Endothelial cell (in vitro differentiated cells): ENCODE data around the gene LMO7. TPM values are rescaled to one million over a fixed set of nuclear protein-coding genes. Genes with fewer than 3 reads are reported as not detected.

ENCODE experiments used
- DNase-seq: peaks from one replicate; pipeline ENCODE4 v3.0.0; 2021; ENCODE audit warnings: low spot score
- H3K27ac Mint-ChIP-seq: one replicate; pipeline ENCODE4 v1.8.0; 2021; ENCODE audit warnings: mixed read lengths, inconsistent platforms; ENCODE audit not compliant: unreplicated experiment
- H3K27me3 Mint-ChIP-seq: one replicate; pipeline ENCODE4 v1.8.0; 2021; ENCODE audit warnings: mild to moderate bottlenecking, moderate library complexity, mixed read lengths, inconsistent platforms; ENCODE audit not compliant: unreplicated experiment
- H3K36me3 Mint-ChIP-seq: one replicate; pipeline ENCODE4 v1.8.0; 2021; ENCODE audit warnings: mild to moderate bottlenecking, low read depth, mixed read lengths, inconsistent platforms; ENCODE audit not compliant: unreplicated experiment
- H3K4me1 Mint-ChIP-seq: one replicate; pipeline ENCODE4 v1.8.0; 2021; ENCODE audit warnings: mild to moderate bottlenecking, mixed read lengths, inconsistent platforms; ENCODE audit not compliant: unreplicated experiment
- H3K4me3 Mint-ChIP-seq: one replicate; pipeline ENCODE4 v1.8.0; 2021; ENCODE audit warnings: mild to moderate bottlenecking, mixed read lengths, inconsistent platforms; ENCODE audit not compliant: unreplicated experiment
- H3K9me3 Mint-ChIP-seq: one replicate; pipeline ENCODE4 v1.8.0; 2021; ENCODE audit warnings: mixed read lengths, inconsistent platforms; ENCODE audit not compliant: unreplicated experiment
- total RNA-seq: library from RNA; stranded (reverse); fragmentation: NEBNext Ultra II Directional; extraction: Animal tissue kit (Norgen Biotek cat#: 25700); gene quantifications from one replicate; pipeline ENCODE4 v1.2.1, GENCODE V29; 2021; ENCODE audit not compliant: unreplicated experiment
- TF ChIP-seq, protein P1 (sequence below): fragments of 200-600 bp; sonication (generic); IDR thresholded peaks from one replicate; pipeline ENCODE4 v1.5.0; 2021; ENCODE audit warnings: antibody characterized with exemption; ENCODE audit not compliant: unreplicated experiment

The LMO7 gene
- total RNA-seq, 1 donor from 2014 or later = 5.7 TPM

DNA sequence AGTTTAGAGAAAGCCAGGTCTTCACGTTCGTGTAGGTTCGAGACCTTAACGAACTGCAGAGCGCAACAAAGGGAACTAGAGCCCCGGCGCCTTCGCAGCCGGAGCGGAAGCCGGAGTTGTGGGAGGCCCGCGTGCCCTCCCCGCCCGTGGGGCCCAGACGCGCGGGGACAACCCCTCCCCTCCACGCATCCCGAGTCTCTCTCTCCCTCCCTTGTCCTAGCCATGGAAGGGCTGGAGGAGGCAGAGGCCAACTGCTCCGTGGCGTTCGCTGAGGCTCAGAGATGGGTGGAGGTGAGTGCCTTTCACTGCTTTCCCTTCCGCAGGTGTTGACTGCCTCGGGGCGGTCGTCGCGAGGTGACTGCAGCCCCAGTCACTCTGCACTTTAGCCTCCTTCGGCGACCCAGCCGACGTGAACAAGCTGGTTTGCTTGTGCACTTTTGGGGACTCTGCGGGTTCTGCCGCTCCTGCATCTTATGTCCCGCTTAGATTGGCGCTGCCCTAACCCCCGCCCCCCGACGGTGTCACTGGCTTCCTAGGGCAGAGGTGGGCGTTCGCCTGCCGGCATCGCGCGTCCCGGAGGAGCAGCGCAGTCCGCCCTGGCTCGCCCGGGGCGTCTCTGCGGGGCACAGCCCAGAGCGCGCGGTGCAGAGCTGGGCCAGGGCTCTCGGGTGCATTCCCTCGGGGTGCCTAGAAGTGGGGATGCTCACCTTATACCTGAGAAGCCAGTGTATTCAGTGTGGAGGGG lies 478 bp downstream of the LMO7 start:
- peak; percentile 39 for DNase-seq
- TF ChIP-seq, protein P1, sequence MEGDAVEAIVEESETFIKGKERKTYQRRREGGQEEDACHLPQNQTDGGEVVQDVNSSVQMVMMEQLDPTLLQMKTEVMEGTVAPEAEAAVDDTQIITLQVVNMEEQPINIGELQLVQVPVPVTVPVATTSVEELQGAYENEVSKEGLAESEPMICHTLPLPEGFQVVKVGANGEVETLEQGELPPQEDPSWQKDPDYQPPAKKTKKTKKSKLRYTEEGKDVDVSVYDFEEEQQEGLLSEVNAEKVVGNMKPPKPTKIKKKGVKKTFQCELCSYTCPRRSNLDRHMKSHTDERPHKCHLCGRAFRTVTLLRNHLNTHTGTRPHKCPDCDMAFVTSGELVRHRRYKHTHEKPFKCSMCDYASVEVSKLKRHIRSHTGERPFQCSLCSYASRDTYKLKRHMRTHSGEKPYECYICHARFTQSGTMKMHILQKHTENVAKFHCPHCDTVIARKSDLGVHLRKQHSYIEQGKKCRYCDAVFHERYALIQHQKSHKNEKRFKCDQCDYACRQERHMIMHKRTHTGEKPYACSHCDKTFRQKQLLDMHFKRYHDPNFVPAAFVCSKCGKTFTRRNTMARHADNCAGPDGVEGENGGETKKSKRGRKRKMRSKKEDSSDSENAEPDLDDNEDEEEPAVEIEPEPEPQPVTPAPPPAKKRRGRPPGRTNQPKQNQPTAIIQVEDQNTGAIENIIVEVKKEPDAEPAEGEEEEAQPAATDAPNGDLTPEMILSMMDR = no peak
- peaks cover 21% of the 10 kb centered on the region for H3K4me1 Mint-ChIP-seq
- peaks cover 10% of the 10 kb centered on the region for H3K27me3 Mint-ChIP-seq
- no peaks in the 10 kb centered on the region for H3K36me3 Mint-ChIP-seq
- H3K4me3 Mint-ChIP-seq = no peak overlapping the region
- no peak overlapping the region for H3K27ac Mint-ChIP-seq
- no peaks in the 10 kb centered on the region for H3K9me3 Mint-ChIP-seq

DNA sequence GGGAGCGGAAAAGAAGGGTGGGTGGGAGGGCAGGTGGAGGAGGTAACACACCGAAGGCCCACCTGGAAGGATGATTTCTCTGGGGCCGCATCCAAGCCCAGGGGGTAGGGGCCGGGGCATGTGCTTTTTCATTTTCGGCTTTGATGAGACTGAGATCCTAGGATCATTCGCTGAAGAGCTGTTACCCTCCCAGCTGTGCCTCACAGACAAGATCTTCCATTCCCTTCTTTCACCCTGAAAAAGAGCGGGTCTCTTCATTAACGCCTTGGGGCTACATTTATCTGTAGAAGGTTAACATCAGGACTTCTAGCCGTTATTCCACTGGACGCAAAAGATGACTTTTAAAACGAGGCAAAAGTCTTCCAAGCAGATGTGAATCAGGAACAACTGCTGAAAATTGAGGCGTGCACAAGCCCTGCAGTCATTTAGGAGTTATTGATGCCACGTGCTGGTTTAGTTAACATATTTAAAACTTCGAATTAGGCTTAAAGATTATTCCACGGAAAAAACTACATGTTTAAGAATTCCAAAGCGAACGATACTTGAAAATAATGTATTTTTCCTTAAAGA lies 1.1 kb downstream of the LMO7 start:
- Mint-ChIP-seq H3K27ac (no peak overlapping the region), H3K4me1 (peaks cover 23% of the 10 kb centered on the region), H3K27me3 (peaks cover 10% of the 10 kb centered on the region), H3K36me3 (no peaks in the 10 kb centered on the region), H3K4me3 (peak overlapping the region; percentile 69), H3K9me3 (no peaks in the 10 kb centered on the region)
- TF ChIP-seq, protein P1 = no peak
- no peak for DNase-seq

DNA sequence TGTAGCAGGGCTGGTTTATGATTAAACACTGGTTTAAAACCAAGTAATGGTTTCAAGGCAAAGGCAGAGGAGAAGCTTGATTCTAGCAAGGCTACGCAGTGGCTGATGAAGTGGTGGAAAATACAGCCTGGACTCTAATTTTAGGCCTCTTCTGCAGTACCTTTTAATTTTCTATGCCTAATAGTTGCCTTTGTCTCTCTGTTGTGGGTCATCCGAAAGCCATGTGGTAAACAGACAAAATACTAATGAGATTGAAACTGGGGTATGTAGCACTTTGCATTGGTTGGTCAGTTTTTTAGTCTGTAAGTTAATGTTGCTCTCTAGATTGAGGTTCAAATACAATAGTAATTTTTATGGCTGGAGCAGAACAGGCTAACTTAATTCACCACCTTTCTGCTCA lies 3.3 kb downstream of the LMO7 start:
- Mint-ChIP-seq H3K9me3 (no peaks in the 10 kb centered on the region), H3K4me3 (no peak overlapping the region), H3K36me3 (no peaks in the 10 kb centered on the region), H3K27ac (no peak overlapping the region), H3K27me3 (peaks cover 8% of the 10 kb centered on the region), H3K4me1 (peaks cover 23% of the 10 kb centered on the region)
- TF ChIP-seq, protein P1 = no peak
- no peak for DNase-seq

DNA sequence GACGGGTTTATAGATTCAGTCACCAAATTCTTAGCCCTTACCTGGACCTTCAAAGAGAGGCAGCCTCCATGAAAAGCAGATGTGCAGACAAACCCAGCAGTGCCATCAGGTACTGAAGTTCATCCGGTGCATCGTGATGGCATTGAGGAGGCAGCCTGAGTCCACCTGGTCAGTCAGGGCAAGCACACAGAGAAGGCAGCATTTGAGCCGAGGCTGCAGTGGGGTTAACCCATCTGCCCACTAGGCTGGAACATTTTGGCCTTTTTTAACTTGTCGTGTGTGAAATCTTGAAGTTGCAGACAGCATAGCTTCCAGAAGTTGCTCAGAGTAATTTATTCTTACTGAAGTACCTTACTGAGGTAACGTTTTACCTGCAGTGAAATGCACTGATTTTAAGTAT lies 4.9 kb downstream of the LMO7 start:
- Mint-ChIP-seq H3K27ac (no peak overlapping the region), H3K27me3 (peaks cover 8% of the 10 kb centered on the region), H3K9me3 (no peaks in the 10 kb centered on the region), H3K4me1 (peaks cover 23% of the 10 kb centered on the region), H3K36me3 (no peaks in the 10 kb centered on the region), H3K4me3 (no peak overlapping the region)
- TF ChIP-seq, protein P1 = no peak
- no peak for DNase-seq

DNA sequence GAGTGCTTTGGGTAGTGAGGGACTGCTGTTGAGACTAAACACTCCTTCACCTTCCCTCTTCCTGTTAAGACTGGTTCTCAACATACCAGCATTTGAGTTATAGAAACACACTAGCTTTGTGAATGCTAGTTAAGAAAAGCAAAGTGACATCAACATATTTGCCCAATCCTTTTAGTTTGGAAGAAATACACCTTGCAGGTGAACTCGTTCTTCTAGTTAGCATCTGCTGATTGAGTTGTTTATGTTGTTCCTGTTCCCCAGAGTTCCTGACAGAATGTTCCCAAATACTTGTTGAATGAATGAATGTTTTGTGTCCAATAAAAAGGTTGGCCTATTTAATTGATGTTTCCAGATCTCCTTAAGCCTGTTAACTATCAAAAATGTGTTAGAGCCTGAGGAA lies 7.1 kb downstream of the LMO7 start:
- TF ChIP-seq, protein P1 = no peak
- no peaks in the 10 kb centered on the region for H3K27me3 Mint-ChIP-seq
- DNase-seq = no peak
- H3K9me3 Mint-ChIP-seq = no peaks in the 10 kb centered on the region
- H3K4me1 Mint-ChIP-seq = peaks cover 16% of the 10 kb centered on the region
- no peak overlapping the region for H3K4me3 Mint-ChIP-seq
- H3K27ac Mint-ChIP-seq = no peak overlapping the region
- no peaks in the 10 kb centered on the region for H3K36me3 Mint-ChIP-seq
